ENCODE data around the gene RAB9A. TPM values are rescaled to one million over a fixed set of nuclear protein-coding genes. Genes with fewer than 3 reads are reported as not detected.

RAB9A gene
- total RNA-seq, 4 donors from 2014 or later: 29.5 to 47.0 (median 36.0) TPM

DNA sequence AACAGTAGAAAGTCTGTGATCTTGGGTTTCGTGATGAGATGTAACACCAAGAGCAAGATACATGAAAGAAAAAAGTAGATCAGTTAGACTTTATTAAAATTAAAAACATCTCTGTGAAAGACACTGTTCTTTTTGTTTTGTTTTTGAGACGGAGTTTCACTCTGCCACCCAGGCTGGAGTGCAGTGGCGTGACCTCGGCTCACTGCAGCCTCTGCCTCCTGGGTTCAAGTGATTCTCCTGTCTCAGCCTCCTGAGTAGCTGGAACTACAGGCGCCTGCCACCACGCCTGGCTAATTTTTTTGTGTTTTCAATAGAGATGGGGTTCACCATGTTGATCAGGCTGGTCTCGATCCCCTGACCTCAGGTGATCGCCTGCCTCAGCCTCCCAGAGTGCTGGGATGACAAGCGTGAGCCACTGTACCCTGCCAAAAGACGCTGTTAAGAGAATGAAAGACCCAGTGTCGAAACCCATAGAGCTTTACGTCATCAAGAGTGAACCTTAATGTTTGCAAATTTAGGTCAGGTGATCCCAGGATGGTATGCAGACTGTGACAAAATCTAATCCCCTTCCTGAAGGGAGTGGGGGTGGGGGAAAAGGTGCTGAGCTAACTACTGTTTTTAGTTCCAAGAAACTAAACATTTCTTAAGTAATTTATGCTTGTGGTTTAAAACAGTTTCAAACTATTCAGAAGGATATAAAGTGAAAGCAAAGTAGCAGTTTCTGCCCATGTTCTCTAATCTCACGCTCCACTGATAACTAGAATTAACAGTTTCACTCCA lies 53.7 kb downstream of the RAB9A start:
- no peak for DNase-seq
- H3K27me3 ChIP-seq: no peaks in the 10 kb centered on the region
- no peaks in the 10 kb centered on the region for H3K4me1 ChIP-seq
- WGBS, 2 donors: 75 to 88% methylated on average over 11 of the region's 13 CpGs
- TF ChIP-seq, protein P1, sequence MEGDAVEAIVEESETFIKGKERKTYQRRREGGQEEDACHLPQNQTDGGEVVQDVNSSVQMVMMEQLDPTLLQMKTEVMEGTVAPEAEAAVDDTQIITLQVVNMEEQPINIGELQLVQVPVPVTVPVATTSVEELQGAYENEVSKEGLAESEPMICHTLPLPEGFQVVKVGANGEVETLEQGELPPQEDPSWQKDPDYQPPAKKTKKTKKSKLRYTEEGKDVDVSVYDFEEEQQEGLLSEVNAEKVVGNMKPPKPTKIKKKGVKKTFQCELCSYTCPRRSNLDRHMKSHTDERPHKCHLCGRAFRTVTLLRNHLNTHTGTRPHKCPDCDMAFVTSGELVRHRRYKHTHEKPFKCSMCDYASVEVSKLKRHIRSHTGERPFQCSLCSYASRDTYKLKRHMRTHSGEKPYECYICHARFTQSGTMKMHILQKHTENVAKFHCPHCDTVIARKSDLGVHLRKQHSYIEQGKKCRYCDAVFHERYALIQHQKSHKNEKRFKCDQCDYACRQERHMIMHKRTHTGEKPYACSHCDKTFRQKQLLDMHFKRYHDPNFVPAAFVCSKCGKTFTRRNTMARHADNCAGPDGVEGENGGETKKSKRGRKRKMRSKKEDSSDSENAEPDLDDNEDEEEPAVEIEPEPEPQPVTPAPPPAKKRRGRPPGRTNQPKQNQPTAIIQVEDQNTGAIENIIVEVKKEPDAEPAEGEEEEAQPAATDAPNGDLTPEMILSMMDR (IDR thresholded peaks at IDR 0.05): no peak
- TF ChIP-seq POLR2A (IDR thresholded peaks at IDR 0.05): no peak
- H3K27ac ChIP-seq: peak overlapping the region in 1 of 3 donors; percentile 30
- peaks cover 6 to 10% of the 10 kb centered on the region in 2 donors for H3K36me3 ChIP-seq
- no peaks in the 10 kb centered on the region for H3K9me3 ChIP-seq
- no peak overlapping the region for H3K4me3 ChIP-seq (replicated peaks in 1 of 3)
- intact Hi-C loops (cut with DNase I): no loop called here

DNA sequence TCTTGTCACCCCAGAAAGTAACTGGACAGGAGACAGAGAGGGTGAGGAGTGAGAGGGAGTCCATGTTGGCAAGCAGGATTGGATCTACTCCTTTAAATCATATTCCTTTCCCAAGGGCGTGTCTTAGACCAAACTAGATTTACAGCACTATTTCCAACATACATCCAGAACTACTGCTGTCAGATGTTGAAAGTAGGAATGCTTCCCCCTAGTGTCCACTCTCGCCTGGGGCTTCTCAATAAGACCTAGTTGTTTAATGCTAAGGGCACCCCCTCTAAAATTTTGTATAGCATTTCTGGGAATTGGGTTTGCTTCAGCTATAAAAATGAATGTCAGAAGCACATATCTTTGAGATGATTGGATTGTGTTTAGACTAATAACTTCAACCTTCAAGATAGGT lies 58.9 kb downstream of the RAB9A start:
- Histone ChIP-seq H3K4me1 (no peaks in the 10 kb centered on the region), H3K9me3 (no peaks in the 10 kb centered on the region), H3K4me3 (replicated peaks in 1 of 3) (no peak overlapping the region), H3K27me3 (no peaks in the 10 kb centered on the region), H3K36me3 (peaks cover 10 to 13% of the 10 kb centered on the region in 2 donors), H3K27ac (no peak overlapping the region)
- WGBS, 2 donors: 86 to 87% methylated on average over 2 of the region's 2 CpGs
- TF ChIP-seq POLR2A (IDR thresholded peaks at IDR 0.05): no peak
- TF ChIP-seq, protein P1 (IDR thresholded peaks at IDR 0.05): peak in 2 of 6 experiments; percentile 12 to 28
- DNase-seq: peak; percentile 23 to 30
- intact Hi-C loops (cut with DNase I): loop anchor here (5.0 kb wide), 1 partner anchor 86 kb away; no protein-coding TSS in a partner anchor

DNA sequence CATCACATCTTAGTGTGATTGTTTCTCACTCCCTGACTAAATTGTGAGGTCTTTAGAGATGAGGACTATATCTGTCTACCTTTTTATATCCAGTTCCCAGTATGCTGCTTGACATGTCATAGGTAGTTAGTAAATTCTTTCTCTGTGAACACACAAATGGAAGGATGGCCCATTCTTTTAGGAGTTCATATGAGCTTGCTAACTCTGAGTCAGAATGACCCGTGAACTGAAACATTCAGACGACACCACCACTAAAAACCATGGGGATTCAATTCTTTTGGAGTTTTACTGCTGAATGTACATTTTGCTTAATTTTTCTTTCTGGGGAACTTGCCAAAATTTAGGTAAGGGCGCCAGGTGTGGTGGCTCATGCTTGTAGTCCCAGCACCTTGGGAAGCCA lies 59.6 kb downstream of the RAB9A start:
- Histone ChIP-seq H3K27ac (no peak overlapping the region), H3K36me3 (peaks cover 9 to 13% of the 10 kb centered on the region in 2 donors), H3K9me3 (no peaks in the 10 kb centered on the region), H3K4me3 (replicated peaks in 1 of 3) (no peak overlapping the region), H3K4me1 (no peaks in the 10 kb centered on the region), H3K27me3 (no peaks in the 10 kb centered on the region)
- intact Hi-C loops (cut with DNase I): loop anchor here (5.0 kb wide), 1 partner anchor 86 kb away; no protein-coding TSS in a partner anchor
- DNase-seq: no peak
- WGBS, 2 donors: 97 to 98% methylated on average over 3 of the region's 3 CpGs
- TF ChIP-seq POLR2A (IDR thresholded peaks at IDR 0.05): no peak

DNA sequence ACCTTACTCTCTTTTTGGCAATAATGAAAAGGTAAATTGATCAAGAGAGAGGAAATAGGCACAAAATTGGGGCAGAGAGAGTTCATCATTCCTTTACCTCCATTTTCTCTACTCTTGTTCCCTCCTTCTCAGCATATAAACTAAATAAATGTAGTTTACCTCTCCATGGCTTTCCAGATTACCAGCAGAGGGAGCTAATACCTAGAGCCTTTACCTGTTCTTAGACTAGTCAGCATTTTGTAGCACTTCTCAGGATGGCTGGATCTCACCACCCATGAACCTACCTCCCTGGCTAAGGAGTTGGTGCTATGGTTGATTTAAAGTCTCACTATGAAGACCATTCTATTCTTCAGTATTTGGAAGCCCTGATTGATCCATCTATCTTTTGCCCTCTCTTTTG lies 61.3 kb downstream of the RAB9A start:
- H3K27ac ChIP-seq: no peak overlapping the region

DNA sequence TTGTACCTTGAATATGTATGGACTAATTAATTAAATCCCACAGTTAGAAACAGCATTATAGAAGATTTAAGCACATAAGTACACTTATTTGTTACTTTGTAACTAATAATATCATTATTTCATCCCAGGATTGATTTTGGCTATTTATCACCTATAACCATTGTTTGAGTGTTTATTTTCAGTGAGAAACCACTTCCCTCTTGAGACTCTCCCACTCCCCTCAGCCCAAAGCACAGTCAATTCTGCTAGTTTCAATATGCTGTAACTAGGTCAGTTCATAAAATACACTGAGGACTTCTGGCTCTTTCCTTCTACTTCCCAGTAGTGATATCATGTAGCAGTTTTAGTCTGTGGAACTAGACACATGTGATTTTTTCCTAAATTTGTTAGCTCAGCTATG lies 61.9 kb downstream of the RAB9A start:
- peaks cover 0 to 7% of the 10 kb centered on the region in 2 donors for H3K36me3 ChIP-seq
- H3K4me3 ChIP-seq (replicated peaks in 1 of 3): no peak overlapping the region
- H3K27me3 ChIP-seq: no peaks in the 10 kb centered on the region
- TF ChIP-seq, protein P1 (IDR thresholded peaks at IDR 0.05): no peak
- no peak for TF ChIP-seq POLR2A (IDR thresholded peaks at IDR 0.05)
- no peaks in the 10 kb centered on the region for H3K9me3 ChIP-seq
- H3K27ac ChIP-seq: no peak overlapping the region
- intact Hi-C loops (cut with DNase I): no loop called here
- H3K4me1 ChIP-seq: no peaks in the 10 kb centered on the region
- no peak for DNase-seq

More for the DNA sequence above, 61.3 kb downstream of the RAB9A start:
- DNase-seq: peak; percentile 13 to 18
- intact Hi-C loops (cut with DNase I): no loop called here
- Histone ChIP-seq H3K27me3 (no peaks in the 10 kb centered on the region), H3K36me3 (peaks cover 0 to 7% of the 10 kb centered on the region in 2 donors), H3K4me3 (replicated peaks in 1 of 3) (no peak overlapping the region), H3K9me3 (no peaks in the 10 kb centered on the region), H3K4me1 (no peaks in the 10 kb centered on the region)
- TF ChIP-seq POLR2A (IDR thresholded peaks at IDR 0.05): no peak
- TF ChIP-seq, protein P1 (IDR thresholded peaks at IDR 0.05): peak in 5 of 6 experiments; percentile 25 to 69 (median 56)

All from thyroid gland (tissue), 4 donors.